NT2/D1 (cell line): Measurements from ENCODE around the gene GNB3.

ENCODE experiments used
- DNase-seq: peaks from one replicate; pipeline ENCODE4 v3.0.0-alpha.2; 2011; ENCODE audit warnings: low read depth, low spot score
- H3K27me3 ChIP-seq: 2 replicates; pipeline ENCODE4 v1.6.0; 2011; ENCODE audit warnings: mild to moderate bottlenecking; ENCODE audit not compliant: insufficient read length, insufficient read depth
- H3K36me3 ChIP-seq: 2 replicates; pipeline ENCODE4 v1.6.1; 2011; ENCODE audit warnings: mild to moderate bottlenecking, low read length, mixed read lengths; ENCODE audit not compliant: insufficient read depth, insufficient read length
- H3K4me1 ChIP-seq: 2 replicates; pipeline ENCODE4 v1.5.1; 2011; ENCODE audit not compliant: insufficient read depth, insufficient read length
- H3K4me3 ChIP-seq: 2 replicates; pipeline ENCODE4 v1.5.1; 2011; ENCODE audit warnings: low read depth; ENCODE audit not compliant: insufficient read length
- H3K9ac ChIP-seq: 2 replicates; pipeline ENCODE4 v1.6.0; 2011; ENCODE audit warnings: low read depth; ENCODE audit not compliant: insufficient read length
- H3K9me3 ChIP-seq: 2 replicates; pipeline ENCODE4 v1.5.1; 2011; ENCODE audit warnings: mild to moderate bottlenecking, low read length; ENCODE audit not compliant: insufficient read depth
- SUZ12 ChIP-seq: IDR thresholded peaks from 2 replicates; pipeline ENCODE4 v1.6.1; 2011; ENCODE audit not compliant: insufficient read length, insufficient read depth; ENCODE audit errors: extremely low read depth
- YY1 ChIP-seq: IDR thresholded peaks from 2 replicates; pipeline ENCODE4 v1.6.1; 2011; ENCODE audit not compliant: insufficient read length, insufficient read depth
- ZNF274 ChIP-seq: IDR thresholded peaks from 2 replicates; pipeline ENCODE4 v1.6.1; 2011; ENCODE audit warnings: mild to moderate bottlenecking, low read depth, low read length

The GNB3 gene

GRCh38 chr12:6809056-6809455, 31.7 kb upstream of the GNB3 start:
- H3K27me3 ChIP-seq = peaks cover 4% of the 10 kb centered on the region
- TF ChIP-seq ZNF274 (no peak), YY1 (no peak), SUZ12 (no peak)
- H3K9ac ChIP-seq = no peak overlapping the region
- peaks cover 8% of the 10 kb centered on the region for H3K4me1 ChIP-seq
- no peak overlapping the region for H3K4me3 ChIP-seq
- no peaks in the 10 kb centered on the region; the same call in 1 of the 2 replicates for H3K9me3 ChIP-seq
- no peak for DNase-seq
- H3K36me3 ChIP-seq = no peaks in the 10 kb centered on the region

- TF ChIP-seq YY1 (no peak), SUZ12 (no peak), ZNF274 (no peak)
- H3K4me3 ChIP-seq = no peak overlapping the region
- H3K36me3 ChIP-seq = no peaks in the 10 kb centered on the region
- H3K9ac ChIP-seq = peak overlapping the region; percentile 12
- H3K4me1 ChIP-seq = peaks cover 11% of the 10 kb centered on the region
- DNase-seq = no peak
- H3K27me3 ChIP-seq = peaks cover 19% of the 10 kb centered on the region
- H3K9me3 ChIP-seq = no peaks in the 10 kb centered on the region
Measured at GRCh38 chr12:6810758-6811157, 30.0 kb upstream of the GNB3 start.

- TF ChIP-seq YY1 (no peak), SUZ12 (no peak), ZNF274 (no peak)
- H3K4me3 ChIP-seq = no peak overlapping the region
- peaks cover 21% of the 10 kb centered on the region for H3K4me1 ChIP-seq
- DNase-seq = no peak
- no peaks in the 10 kb centered on the region for H3K36me3 ChIP-seq
- peaks cover 23% of the 10 kb centered on the region for H3K27me3 ChIP-seq
- no peaks in the 10 kb centered on the region for H3K9me3 ChIP-seq
- no peak overlapping the region for H3K9ac ChIP-seq
Measured at GRCh38 chr12:6813363-6813762, 27.4 kb upstream of the GNB3 start.

- H3K4me1 ChIP-seq = peaks cover 32% of the 10 kb centered on the region
- no peaks in the 10 kb centered on the region for H3K9me3 ChIP-seq
- peaks cover 23% of the 10 kb centered on the region for H3K27me3 ChIP-seq
- no peak overlapping the region for H3K4me3 ChIP-seq
- no peak overlapping the region for H3K9ac ChIP-seq
- TF ChIP-seq SUZ12 (no peak), YY1 (no peak), ZNF274 (no peak)
- DNase-seq = no peak
- no peaks in the 10 kb centered on the region for H3K36me3 ChIP-seq
Measured at GRCh38 chr12:6816598-6816997, 24.1 kb upstream of the GNB3 start.

- Histone ChIP-seq H3K36me3 (no peaks in the 10 kb centered on the region), H3K4me3 (no peak overlapping the region), H3K9me3 (no peaks in the 10 kb centered on the region), H3K4me1 (peaks cover 35% of the 10 kb centered on the region), H3K27me3 (peaks cover 23% of the 10 kb centered on the region), H3K9ac (no peak overlapping the region)
- TF ChIP-seq ZNF274 = no peak
- TF ChIP-seq SUZ12 = no peak
- no peak for TF ChIP-seq YY1
- DNase-seq = no peak
Measured at GRCh38 chr12:6817098-6817497, 23.6 kb upstream of the GNB3 start.

GRCh38 chr12:6817662-6818157, 23.0 kb upstream of the GNB3 start:
- TF ChIP-seq SUZ12 (no peak), ZNF274 (no peak), YY1 (no peak)
- Histone ChIP-seq H3K4me1 (peaks cover 42% of the 10 kb centered on the region), H3K27me3 (peaks cover 23% of the 10 kb centered on the region), H3K4me3 (no peak overlapping the region), H3K9ac (no peak overlapping the region), H3K9me3 (no peaks in the 10 kb centered on the region), H3K36me3 (no peaks in the 10 kb centered on the region)
- no peak for DNase-seq

GRCh38 chr12:6818222-6818621, 22.5 kb upstream of the GNB3 start:
- Histone ChIP-seq H3K4me1 (peaks cover 46% of the 10 kb centered on the region), H3K27me3 (peaks cover 23% of the 10 kb centered on the region), H3K9me3 (no peaks in the 10 kb centered on the region), H3K36me3 (no peaks in the 10 kb centered on the region), H3K9ac (peak overlapping the region; percentile 7), H3K4me3 (peak overlapping the region; percentile 3)
- TF ChIP-seq ZNF274 (no peak), YY1 (no peak), SUZ12 (no peak)
- DNase-seq = no peak

- peaks cover 23% of the 10 kb centered on the region for H3K27me3 ChIP-seq
- TF ChIP-seq SUZ12 (no peak), ZNF274 (no peak), YY1 (no peak)
- H3K9me3 ChIP-seq = no peaks in the 10 kb centered on the region
- H3K36me3 ChIP-seq = no peaks in the 10 kb centered on the region
- DNase-seq = no peak
- H3K4me1 ChIP-seq = peaks cover 50% of the 10 kb centered on the region
- peak overlapping the region; percentile 7 for H3K9ac ChIP-seq
- H3K4me3 ChIP-seq = peak overlapping the region; percentile 3
Measured at GRCh38 chr12:6818645-6819044, 22.1 kb upstream of the GNB3 start.
